GM10266 (cell line): Measurements from ENCODE around the gene IKBKE.

Experiments used
- DNase-seq: peaks from one replicate; pipeline ENCODE4 v3.0.0; 2012; ENCODE audit errors: extremely low spot score
- TF ChIP-seq, protein P1 (sequence below): IDR thresholded peaks from 2 replicates; pipeline ENCODE4 v1.5.1; 2012; ENCODE audit warnings: mild to moderate bottlenecking, low read depth; ENCODE audit not compliant: control insufficient read depth, insufficient read depth; ENCODE audit errors: missing control alignments

The IKBKE gene

GRCh38 chr1:206507284-206508129 lies 37.2 kb downstream of the IKBKE start, which contains the start of gene RASSF5:
TSS of gene RASSF5 (plus strand) at chr1:206507531. CDS start at chr1:206507603, 72 bp downstream.
- TF ChIP-seq, protein P1, sequence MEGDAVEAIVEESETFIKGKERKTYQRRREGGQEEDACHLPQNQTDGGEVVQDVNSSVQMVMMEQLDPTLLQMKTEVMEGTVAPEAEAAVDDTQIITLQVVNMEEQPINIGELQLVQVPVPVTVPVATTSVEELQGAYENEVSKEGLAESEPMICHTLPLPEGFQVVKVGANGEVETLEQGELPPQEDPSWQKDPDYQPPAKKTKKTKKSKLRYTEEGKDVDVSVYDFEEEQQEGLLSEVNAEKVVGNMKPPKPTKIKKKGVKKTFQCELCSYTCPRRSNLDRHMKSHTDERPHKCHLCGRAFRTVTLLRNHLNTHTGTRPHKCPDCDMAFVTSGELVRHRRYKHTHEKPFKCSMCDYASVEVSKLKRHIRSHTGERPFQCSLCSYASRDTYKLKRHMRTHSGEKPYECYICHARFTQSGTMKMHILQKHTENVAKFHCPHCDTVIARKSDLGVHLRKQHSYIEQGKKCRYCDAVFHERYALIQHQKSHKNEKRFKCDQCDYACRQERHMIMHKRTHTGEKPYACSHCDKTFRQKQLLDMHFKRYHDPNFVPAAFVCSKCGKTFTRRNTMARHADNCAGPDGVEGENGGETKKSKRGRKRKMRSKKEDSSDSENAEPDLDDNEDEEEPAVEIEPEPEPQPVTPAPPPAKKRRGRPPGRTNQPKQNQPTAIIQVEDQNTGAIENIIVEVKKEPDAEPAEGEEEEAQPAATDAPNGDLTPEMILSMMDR = no peak
- DNase-seq = peak; percentile 91

DNA sequence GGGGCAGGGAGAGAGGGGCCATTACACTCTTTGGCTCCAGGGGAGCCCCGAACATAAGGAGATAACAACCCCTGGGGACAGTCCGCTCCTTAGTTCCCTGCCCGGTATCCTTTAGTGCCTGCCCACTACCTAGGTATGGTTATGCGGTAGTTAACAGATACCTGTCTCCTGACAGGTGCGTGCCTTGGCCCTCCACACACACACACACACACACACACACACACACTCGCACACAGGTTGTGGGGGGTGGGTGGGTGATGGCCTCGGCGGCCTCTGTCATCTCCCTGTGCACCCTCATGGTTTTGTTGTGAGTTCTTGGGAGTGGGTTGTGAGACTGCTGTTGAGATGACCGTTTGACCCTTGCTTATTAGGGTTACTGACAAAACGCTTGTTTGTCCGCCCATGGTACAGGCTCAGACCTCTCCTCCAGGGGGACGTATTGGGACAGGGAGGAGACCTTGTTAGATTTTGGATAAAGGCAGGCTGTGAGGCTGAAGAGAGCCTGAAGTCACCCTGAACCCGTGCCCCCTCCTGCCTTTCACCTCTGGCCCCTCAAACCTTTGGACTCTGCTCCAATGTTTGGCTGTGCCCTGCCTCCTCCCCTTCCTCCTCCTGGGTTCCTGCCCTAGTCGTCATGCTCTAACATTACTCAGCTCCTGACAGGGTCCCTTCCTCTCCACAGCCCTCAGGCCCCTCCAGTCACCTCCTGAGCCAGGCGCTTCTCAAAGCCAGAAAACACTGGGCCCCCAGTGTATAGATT lies 38.0 kb downstream of the IKBKE start:
- TF ChIP-seq, protein P1 = no peak
- DNase-seq = no peak

DNA sequence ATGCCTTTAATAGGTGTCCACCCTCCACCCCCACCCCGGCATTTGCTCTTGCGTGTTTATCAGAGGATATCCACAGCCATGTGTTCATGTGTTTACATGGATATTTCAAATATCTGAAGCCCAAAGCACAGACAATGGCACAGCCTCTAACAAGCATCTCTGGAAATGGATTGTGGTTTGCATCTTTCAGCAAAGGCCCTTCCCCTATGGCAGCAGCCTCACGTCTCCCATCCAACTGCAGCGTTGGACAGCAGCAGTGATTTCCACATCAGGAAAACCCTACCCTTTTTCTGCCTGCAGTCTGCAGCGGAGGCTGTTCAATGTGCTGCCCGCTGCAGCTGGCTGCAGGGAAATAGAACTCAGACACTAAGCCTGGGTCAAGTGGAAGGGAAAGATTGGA lies 38.7 kb downstream of the IKBKE start:
- TF ChIP-seq, protein P1 = no peak
- DNase-seq = no peak

- DNase-seq = no peak
- TF ChIP-seq, protein P1 = no peak
Observed at GRCh38 chr1:206509612-206510257, 39.5 kb downstream of the IKBKE start.

DNA sequence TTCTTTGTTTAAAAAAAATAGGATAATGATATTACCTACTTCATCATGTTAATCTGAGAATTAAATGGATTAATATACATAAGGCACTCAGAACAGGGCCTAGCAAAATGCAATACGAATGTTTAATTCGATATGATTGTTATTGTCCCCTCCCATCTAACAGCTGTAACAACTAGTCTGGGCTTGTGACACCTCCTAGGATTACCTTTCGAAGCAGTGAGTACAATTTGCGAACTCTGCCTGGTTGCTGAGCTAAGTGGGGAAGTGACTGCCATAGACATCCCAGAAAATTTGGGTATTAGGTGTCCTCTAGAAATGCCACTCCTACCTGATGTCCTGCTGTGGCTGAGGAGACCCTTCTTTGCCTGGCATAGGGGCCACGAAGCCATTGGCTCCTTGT lies 40.1 kb downstream of the IKBKE start:
- TF ChIP-seq, protein P1 = no peak
- DNase-seq = no peak

DNA sequence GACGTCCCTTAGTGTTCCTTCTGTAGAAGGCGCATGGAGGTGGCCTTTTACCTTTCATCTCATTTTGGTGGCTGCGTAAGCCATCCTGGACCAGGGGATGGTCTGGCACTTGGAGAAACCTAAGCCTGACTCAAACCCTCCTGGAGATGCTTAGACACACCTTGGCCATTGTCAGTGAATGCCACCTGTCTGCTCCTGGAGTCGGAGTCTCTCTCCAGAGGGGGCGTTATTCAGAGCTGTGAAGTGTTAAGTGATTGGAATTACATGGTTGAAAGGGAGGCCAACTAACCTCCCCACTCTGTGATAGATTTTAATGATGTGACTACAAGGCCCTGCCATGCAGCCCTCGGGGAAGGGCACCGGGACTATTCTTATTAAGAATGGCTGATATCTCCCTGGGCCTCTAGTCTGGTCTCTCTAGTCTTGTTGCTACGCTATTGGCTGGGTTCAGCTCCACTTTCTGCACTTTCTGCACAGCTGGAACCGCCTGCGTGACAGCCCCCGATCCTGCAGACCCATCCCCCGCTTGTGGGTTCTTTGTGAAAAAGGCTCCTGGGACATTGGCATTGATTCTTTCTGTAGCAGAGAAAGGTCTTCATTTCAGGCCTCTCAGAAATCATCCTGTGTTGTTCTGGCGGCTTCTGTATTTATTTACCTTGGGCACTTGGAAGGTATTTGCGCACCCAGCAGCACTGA lies 41.2 kb downstream of the IKBKE start:
- TF ChIP-seq, protein P1 = no peak
- DNase-seq = no peak
